ENCODE measurements around the gene PJA2. TPM values are rescaled to one million over a fixed set of nuclear protein-coding genes. Genes with fewer than 3 reads are reported as not detected.
"Not testable (repeated sequence)": the region's sequence is repeated elsewhere in the genome, so short reads cannot be mapped to it uniquely, and the experiment has no call there.

PJA2 gene
- total and polyA plus RNA-seq, 12 donors: 15.6 to 103 (median 87.9) TPM

GRCh38 chr5:109416882-109417281 is 7.1 kb upstream of the PJA2 start:
- TF ChIP-seq CTCF (IDR thresholded peaks at IDR 0.05): no peak
- no peaks in the 10 kb centered on the region for H3K27me3 ChIP-seq
- no peaks in the 10 kb centered on the region for H3K36me3 ChIP-seq
- no peak overlapping the region for H3K4me3 ChIP-seq
- ATAC-seq (no peak), DNase-seq (no peak)
- intact Hi-C loops (cut with DNase I): loop anchor here in 1 of 10 donors (10.0 kb wide), 1 partner anchor 692 kb away; no protein-coding TSS in a partner anchor
- peaks cover 0 to 18% (median 4%) of the 10 kb centered on the region in 9 donors for H3K4me1 ChIP-seq
- peaks cover 0 to 15% (median 0%) of the 10 kb centered on the region in 11 donors for H3K9me3 ChIP-seq
- no peak overlapping the region for H3K27ac ChIP-seq
- WGBS, 2 donors: 80 to 92% methylated on average over 2 of the region's 2 CpGs

- H3K4me3 ChIP-seq, H3K27me3 ChIP-seq, H3K36me3 ChIP-seq, DNase-seq, ATAC-seq: not testable (repeated sequence)
- WGBS, 2 donors: 95 to 97% methylated on average over 2 of the region's 2 CpGs
- peaks cover 0 to 28% (median 13%) of the 10 kb centered on the region in 9 donors for H3K4me1 ChIP-seq
- intact Hi-C loops (cut with DNase I): loop anchor here in 1 of 10 donors (10.0 kb wide), 1 partner anchor 689 kb away; no protein-coding TSS in a partner anchor
- peaks cover 0 to 15% (median 0%) of the 10 kb centered on the region in 11 donors for H3K9me3 ChIP-seq
- H3K27ac ChIP-seq: peak overlapping the region in 3 of 10 donors; percentile 29 to 59 (median 43)
Observed at GRCh38 chr5:109413921-109414461, 4.2 kb upstream of the PJA2 start.

GRCh38 chr5:109413458-109413857 is 3.7 kb upstream of the PJA2 start:
- H3K27me3 ChIP-seq: no peaks in the 10 kb centered on the region
- peak overlapping the region in 5 of 10 donors; percentile 29 to 92 (median 56) for H3K27ac ChIP-seq
- intact Hi-C loops (cut with DNase I): loop anchor here in 1 of 10 donors (10.0 kb wide), 1 partner anchor 689 kb away; no protein-coding TSS in a partner anchor
- no peak for TF ChIP-seq CTCF (IDR thresholded peaks at IDR 0.05)
- no peak for ATAC-seq
- H3K4me3 ChIP-seq: no peak overlapping the region
- H3K36me3 ChIP-seq: no peaks in the 10 kb centered on the region
- DNase-seq: peak in 1 of 2 donors; percentile 16
- H3K9me3 ChIP-seq: peaks cover 0 to 15% (median 0%) of the 10 kb centered on the region in 11 donors
- H3K4me1 ChIP-seq: peaks cover 0 to 29% (median 15%) of the 10 kb centered on the region in 9 donors

- H3K27ac ChIP-seq: peak overlapping the region in 5 of 10 donors; percentile 29 to 92 (median 56)
- H3K9me3 ChIP-seq: peaks cover 0 to 15% (median 0%) of the 10 kb centered on the region in 11 donors
- 36 to 41% methylated on average over 1 of the region's 1 CpG for WGBS, 2 donors
- H3K27me3 ChIP-seq: no peaks in the 10 kb centered on the region
- no peaks in the 10 kb centered on the region for H3K36me3 ChIP-seq
- TF ChIP-seq CTCF (IDR thresholded peaks at IDR 0.05): no peak
- no peak overlapping the region for H3K4me3 ChIP-seq
- H3K4me1 ChIP-seq: peaks cover 0 to 33% (median 20%) of the 10 kb centered on the region in 9 donors
- intact Hi-C loops (cut with DNase I): loop anchor here in 1 of 10 donors (10.0 kb wide), 1 partner anchor 688 kb away; no protein-coding TSS in a partner anchor
- DNase-seq (no peak), ATAC-seq (no peak)
Observed at GRCh38 chr5:109412981-109413402, 3.2 kb upstream of the PJA2 start.

GRCh38 chr5:109411627-109412026 is 1.9 kb upstream of the PJA2 start:
- Histone ChIP-seq H3K27me3 (no peaks in the 10 kb centered on the region), H3K4me3 (no peak overlapping the region), H3K27ac (peak overlapping the region in 9 of 10 donors; percentile 89 to 99 (median 97)), H3K4me1 (peaks cover 0 to 47% (median 33%) of the 10 kb centered on the region in 9 donors), H3K9me3 (peaks cover 0 to 15% (median 0%) of the 10 kb centered on the region in 11 donors), H3K36me3 (no peaks in the 10 kb centered on the region)
- DNase-seq: no peak
- ATAC-seq: no peak
- TF ChIP-seq CTCF (IDR thresholded peaks at IDR 0.05): no peak
- WGBS, 2 donors: 53% methylated on average over 3 of the region's 3 CpGs
- intact Hi-C loops (cut with DNase I): loop anchor here in 2 of 10 donors (2.0 to 10.0 kb wide), 3 partner anchors 663 to 687 kb away; no protein-coding TSS in a partner anchor
